Adrenal gland (tissue), 12 donors: ENCODE measurements around the gene MAPK4. TPM values are rescaled to one million over a fixed set of nuclear protein-coding genes. Genes with fewer than 3 reads are reported as not detected.
"Not testable (repeated sequence)": the region's sequence is repeated elsewhere in the genome, so short reads cannot be mapped to it uniquely, and the experiment has no call there.

Experiments
- DNase-seq, 7 donors: peaks; one replicate each; pipeline ENCODE4 v3.0.0-alpha.2; 2019 to 2020
- H3K27ac ChIP-seq, 5 donors: fragments of 200-600 bp; sonication (generic) in 4 of 5; 1 replicate in 3 of 5; 2 replicates in 2 of 5; pipeline versions ENCODE4 v1.5.1 to v1.8.0; 2016 to 2020; ENCODE audit warnings: mild to moderate bottlenecking in 1 of 5
- H3K27me3 ChIP-seq: fragments of 200-600 bp; 2 replicates; pipeline ENCODE4 v1.8.0; 2021
- H3K36me3 ChIP-seq, 2 donors: fragments of 200-600 bp; replicated peaks in 1 of 2; 1 replicate in 1 of 2; 2 replicates in 1 of 2; pipeline versions ENCODE4 v1.5.1 to v1.8.0; 2018 to 2022
- H3K4me1 ChIP-seq, 2 donors: fragments of 200-600 bp; replicated peaks in 1 of 2; 1 replicate in 1 of 2; 2 replicates in 1 of 2; pipeline versions ENCODE4 v1.5.1 to v1.8.0; 2018 to 2021
- H3K4me3 ChIP-seq, 4 donors: fragments of 200-600 bp; sonication (generic) in 3 of 4; one replicate each; pipeline ENCODE4 v1.5.1; 2016 to 2018
- H3K9me3 ChIP-seq, 3 donors: fragments of 200-600 bp; sonication (generic) in 1 of 3; replicated peaks in 1 of 3; 1 replicate in 2 of 3; 2 replicates in 1 of 3; pipeline versions ENCODE4 v1.5.1 to v1.8.0; 2016 to 2021
- CTCF ChIP-seq, 6 experiments: fragments of 450-650 bp in 4 of 6; fragments of 200-600 bp in 2 of 6; sonication (generic) in 1 of 6; IDR thresholded peaks; 1 replicate in 5 of 6; 2 replicates in 1 of 6; pipeline versions ENCODE4 v1.5.1 to v1.8.0; 2016 to 2021; ENCODE audit warnings: antibody characterized with exemption in 6 of 6, mild to moderate bottlenecking in 2 of 6, moderate library complexity in 1 of 6
- POLR2A ChIP-seq, 2 donors: fragments of 450-650 bp; IDR thresholded peaks; one replicate each; pipeline ENCODE4 v1.6.1; 2017; ENCODE audit warnings: antibody characterized with exemption in 2 of 2, mild to moderate bottlenecking in 2 of 2, moderate library complexity in 1 of 2
- WGBS, 4 donors: extraction: QIAGEN DNeasy Blood & Tissue Kit in 2 of 4; methylation state at CpG; one replicate each; pipeline versions ENCODE4 v1.1.5 to v1.1.7; 2013 to 2017; 5-methylcytosine and 5-hydroxymethylcytosine counted together
- intact Hi-C, 2 donors: fragments of 100-400 bp; cut with DNase I; formaldehyde crosslinking; loops; one replicate each; pipeline versions ENCODE4 v1.14.1 to v1.15.0; 2022 to 2023
- polyA plus RNA-seq, 3 donors: library from polyadenylated mRNA; stranded (reverse); fragments of 200-250 nt in 2 of 3; fragments of 350-450 nt in 1 of 3; fragmentation: Illumina TruSeq in 1 of 3; extraction: RNeasy Lipid Tissue Mini Kit (QIAGEN cat#74804) in 1 of 3; gene quantifications; one replicate each; pipeline ENCODE4 v1.2.3, GENCODE V29; 2013 to 2014
- total RNA-seq, 9 donors: library from RNA; depleted of rRNA in 4 of 9; stranded (reverse); fragments of >200 nt in 4 of 9; fragments of 120-200 nt in 1 of 9; fragmentation: NEBNext Ultra II Directional in 1 of 9; extraction: Animal tissue kit (Norgen Biotek cat#: 25700) in 1 of 9; gene quantifications; one replicate each; pipeline versions ENCODE4 v1.1.0 to v1.2.4, GENCODE V29; 2013 to 2023
- donor health status: healthy with polysubstance abuse.
- donor health status: Bipolar disorder and iron deficiency.
- donor health status: DM: yes; HTN: yes; CAD: no.
- donor health status: DM: no; HTN: no; CAD: no.
- donor health status: DM: no; HTN: no; CAD: no.
- donor health status: DM: yes; HTN: yes; CAD: no.

Gene MAPK4
- total and polyA plus RNA-seq, 12 donors, result 16.3 to 231 (median 33.9) TPM

DNA sequence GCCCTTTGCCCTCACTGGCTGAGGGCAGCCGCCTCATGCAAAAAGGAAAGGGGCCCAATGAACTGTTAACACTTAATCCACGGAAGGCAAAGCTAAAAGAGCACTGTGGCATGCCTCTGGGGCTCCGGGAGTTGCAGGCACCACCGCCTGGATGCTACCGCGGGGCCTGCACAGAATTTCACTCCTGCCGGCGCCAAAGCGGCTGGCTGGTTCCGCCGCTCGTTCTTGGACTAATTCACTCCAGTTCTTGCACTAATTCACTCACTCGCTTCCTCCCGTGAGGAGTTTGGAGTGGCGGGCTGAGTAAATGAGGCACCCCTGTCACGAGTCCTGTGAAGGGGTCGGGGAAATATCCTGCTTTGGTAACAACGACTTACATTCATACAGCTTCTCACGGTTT lies 14.0 kb upstream of the MAPK4 start:
- H3K4me3 ChIP-seq, result no peak overlapping the region
- WGBS, 4 donors, result 87 to 93% (median 90%) methylated on average over 18 to 19 of the region's 19 CpGs
- intact Hi-C loops, result no loop called here
- TF ChIP-seq CTCF (IDR thresholded peaks at IDR 0.05) (no peak), POLR2A (IDR thresholded peaks at IDR 0.05) (no peak)
- no peak overlapping the region for H3K27ac ChIP-seq
- no peaks in the 10 kb centered on the region for H3K36me3 ChIP-seq
- no peak for DNase-seq
- H3K9me3 ChIP-seq, result no peaks in the 10 kb centered on the region
- H3K27me3 ChIP-seq, result no peaks in the 10 kb centered on the region
- H3K4me1 ChIP-seq, result no peaks in the 10 kb centered on the region

GRCh38 chr18:50548160-50548559 lies 11.7 kb upstream of the MAPK4 start:
- intact Hi-C loops, result no loop called here
- no peaks in the 10 kb centered on the region for H3K36me3 ChIP-seq
- H3K27me3 ChIP-seq, result no peaks in the 10 kb centered on the region
- H3K27ac ChIP-seq, result no peak overlapping the region
- WGBS, 4 donors, result 75 to 82% (median 78%) methylated on average over 1 of the region's 1 CpG
- no peak overlapping the region for H3K4me3 ChIP-seq
- no peaks in the 10 kb centered on the region for H3K4me1 ChIP-seq
- no peak for DNase-seq
- H3K9me3 ChIP-seq, result no peaks in the 10 kb centered on the region
- TF ChIP-seq CTCF (IDR thresholded peaks at IDR 0.05), result no peak
- no peak for TF ChIP-seq POLR2A (IDR thresholded peaks at IDR 0.05)

DNA sequence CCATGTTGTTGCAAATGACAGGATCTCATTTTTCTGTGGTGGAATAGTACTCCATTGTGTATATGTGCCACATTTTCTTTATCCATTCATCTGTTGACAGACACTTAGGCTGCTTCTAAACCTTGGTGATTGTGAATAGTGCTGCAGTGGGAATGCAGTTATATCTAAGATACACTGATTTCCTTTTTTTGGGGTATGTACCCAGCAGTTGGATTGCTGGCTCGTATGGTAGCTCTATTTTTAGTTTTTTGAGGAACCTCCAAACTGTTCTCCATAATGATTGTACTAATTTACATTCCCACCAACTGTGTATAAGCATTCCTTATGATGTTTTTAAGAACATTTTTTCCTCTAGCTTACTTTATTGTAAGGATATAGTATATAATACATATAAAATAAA lies 8.2 kb upstream of the MAPK4 start:
- H3K4me1 ChIP-seq, H3K36me3 ChIP-seq, H3K27ac ChIP-seq, intact Hi-C loops, DNase-seq, H3K4me3 ChIP-seq, H3K9me3 ChIP-seq, H3K27me3 ChIP-seq: not testable (repeated sequence)
- 35 to 59% (median 53%) methylated on average over 1 of the region's 1 CpG for WGBS, 4 donors

- no peaks in the 10 kb centered on the region for H3K9me3 ChIP-seq
- peaks cover 0 to 3% of the 10 kb centered on the region in 2 donors for H3K4me1 ChIP-seq
- H3K4me3 ChIP-seq, result no peak overlapping the region
- intact Hi-C loops, result no loop called here
- H3K27me3 ChIP-seq, result no peaks in the 10 kb centered on the region
- H3K36me3 ChIP-seq, result no peaks in the 10 kb centered on the region
- DNase-seq, result no peak
- WGBS, 4 donors, result 52 to 66% (median 60%) methylated on average over 10 of the region's 10 CpGs
- TF ChIP-seq POLR2A (IDR thresholded peaks at IDR 0.05), result no peak
- H3K27ac ChIP-seq, result no peak overlapping the region
These were observed 1.7 kb upstream of the MAPK4 start for GRCh38 chr18:50558157-50558556.

DNA sequence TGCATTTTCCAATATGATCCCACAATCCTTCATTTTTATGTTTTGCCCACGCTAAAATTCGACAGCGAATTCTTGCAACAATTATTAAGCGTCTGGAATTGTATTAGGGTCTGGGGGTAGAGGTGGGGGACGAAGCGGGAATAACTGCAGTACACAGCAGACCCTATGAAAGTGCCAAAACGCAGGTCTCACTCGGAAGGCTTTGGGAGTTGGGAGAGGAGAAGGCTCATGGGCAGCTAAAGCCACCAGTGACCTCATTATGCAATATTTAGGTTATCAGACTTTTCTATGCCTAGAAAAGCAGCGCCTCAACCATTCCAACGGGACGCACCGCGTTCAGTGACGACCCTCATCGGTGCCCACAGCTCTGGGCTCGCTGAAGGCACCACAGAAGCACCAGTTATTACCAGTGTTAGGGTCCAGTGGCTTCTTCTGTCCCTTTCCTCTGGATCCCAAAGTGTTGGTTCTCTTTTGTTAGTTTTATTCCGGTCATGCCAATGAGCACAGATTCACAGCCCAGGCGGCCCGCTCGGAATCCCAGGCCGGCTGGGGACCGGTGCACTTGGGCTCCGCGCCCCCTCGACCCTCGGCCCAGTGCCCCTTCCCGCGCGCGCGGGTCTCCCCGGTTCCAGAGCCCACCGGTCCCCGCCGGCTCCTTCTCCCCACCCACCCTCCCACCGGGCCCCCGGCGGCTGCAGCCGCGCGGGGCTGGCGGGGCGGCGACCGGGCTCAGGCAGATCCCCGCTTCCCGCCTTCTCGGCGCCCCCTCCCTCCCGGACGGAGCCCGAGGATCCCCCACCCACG lies 737 bp upstream of the MAPK4 start:
- intact Hi-C loops, result no loop called here
- 16 to 68% (median 23%) methylated on average over 17 to 53 of the region's 53 CpGs for WGBS, 4 donors
- Histone ChIP-seq H3K4me3 (peak overlapping the region in 2 of 4 donors; percentile 59 to 91), H3K27me3 (no peaks in the 10 kb centered on the region), H3K9me3 (no peaks in the 10 kb centered on the region), H3K27ac (peak overlapping the region in 3 of 5 donors; percentile 68 to 86 (median 75)), H3K4me1 (peaks cover 0 to 8% of the 10 kb centered on the region in 2 donors), H3K36me3 (no peaks in the 10 kb centered on the region)
- no peak for TF ChIP-seq POLR2A (IDR thresholded peaks at IDR 0.05)
- no peak for TF ChIP-seq CTCF (IDR thresholded peaks at IDR 0.05)
- no peak for DNase-seq
